Stimulated activated naive CD8-positive, alpha-beta T cell treated with anti-CD3 and anti-CD28 coated beads, Interleukin-15, amount 100 ng/mL, for 72 hours (primary cell): ENCODE measurements around the gene KDM2B.
"Not testable (repeated sequence)": the region's sequence is repeated elsewhere in the genome, so short reads cannot be mapped to it uniquely, and the experiment has no call there.

Experiments used
- ATAC-seq: fragments of 150-1000 bp; cut with Tn5 transposase; 2 replicates; pipeline ENCODE4 v1.10.0; 2021; ENCODE audit warnings: mild to moderate bottlenecking, moderate library complexity
- DNase-seq, 2 donors: peaks; one replicate each; pipeline ENCODE4 v3.0.0; 2021 to 2022
- H3K27ac Mint-ChIP-seq, 2 donors: one replicate each; pipeline ENCODE4 v1.8.0; 2022; ENCODE audit warnings: mild to moderate bottlenecking in 2 of 2, mixed read lengths in 2 of 2, moderate library complexity in 2 of 2
- H3K27me3 Mint-ChIP-seq: one replicate; pipeline ENCODE4 v1.8.0; 2022; ENCODE audit warnings: mixed read lengths
- H3K4me1 Mint-ChIP-seq: one replicate; pipeline ENCODE4 v1.8.0; 2022; ENCODE audit warnings: mild to moderate bottlenecking, mixed read lengths
- H3K4me3 Mint-ChIP-seq, 2 donors: one replicate each; pipeline ENCODE4 v1.8.0; 2022; ENCODE audit warnings: mild to moderate bottlenecking in 2 of 2, mixed read lengths in 2 of 2, moderate library complexity in 1 of 2
- H3K9me3 Mint-ChIP-seq, 2 donors: one replicate each; pipeline ENCODE4 v1.8.0; 2022; ENCODE audit warnings: mixed read lengths in 2 of 2

Gene KDM2B

DNA sequence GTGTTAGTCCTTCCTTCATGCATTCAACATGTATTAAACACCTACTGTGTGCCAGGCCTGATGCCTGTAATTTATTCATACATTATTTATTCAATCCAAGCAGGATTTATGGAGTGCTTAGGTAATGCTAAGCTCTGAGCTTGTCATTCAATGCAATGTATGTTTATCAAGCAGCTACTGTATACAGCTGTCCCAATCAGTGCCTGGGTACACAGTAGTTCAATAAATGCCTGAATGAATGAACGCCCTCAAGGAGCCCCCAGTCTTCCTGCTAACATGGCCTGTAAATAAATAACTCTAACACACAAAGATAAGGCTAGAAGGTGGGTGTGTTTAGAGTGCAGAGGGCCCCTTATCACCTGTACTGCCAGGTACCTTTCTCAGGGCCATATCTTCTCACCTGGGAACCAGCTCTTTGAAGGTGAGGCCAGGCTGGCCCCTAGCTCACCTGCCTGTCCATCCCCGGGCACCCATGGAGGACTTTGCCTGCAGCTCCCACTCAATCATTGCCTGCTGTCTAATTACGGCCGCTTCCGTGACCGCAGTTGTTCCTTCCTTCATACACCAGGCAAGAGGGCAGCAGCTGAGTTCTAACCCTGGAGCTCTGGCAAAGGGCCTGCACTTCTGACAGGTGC is 20.0 kb upstream of the KDM2B start:
- no peak for DNase-seq
- H3K27me3 Mint-ChIP-seq: no peaks in the 10 kb centered on the region
- H3K4me3 Mint-ChIP-seq: no peak overlapping the region
- ATAC-seq: no peak
- no peaks in the 10 kb centered on the region for H3K9me3 Mint-ChIP-seq
- no peaks in the 10 kb centered on the region for H3K4me1 Mint-ChIP-seq
- H3K27ac Mint-ChIP-seq: peak overlapping the region in 1 of 2 donors; percentile 22

DNA sequence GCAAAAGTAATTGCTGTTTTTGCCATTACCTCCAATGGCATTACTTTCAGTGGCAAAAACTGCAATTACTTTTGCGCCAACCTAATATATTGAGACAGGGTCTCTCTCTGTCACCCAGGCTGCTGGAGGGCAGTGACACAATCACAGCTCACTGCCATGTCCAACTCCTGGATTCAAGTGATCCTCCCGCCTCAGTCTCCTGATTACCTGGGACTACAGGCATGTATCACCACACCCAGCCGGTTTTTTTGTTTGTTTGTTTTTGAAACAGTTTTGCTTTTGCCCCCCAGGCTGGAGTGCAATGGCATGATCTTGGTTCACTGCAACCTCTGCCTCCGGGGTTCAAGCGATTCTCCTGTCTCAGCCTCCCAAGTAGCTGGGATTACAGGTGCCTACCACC is 15.7 kb upstream of the KDM2B start:
- Mint-ChIP-seq H3K27me3 (no peaks in the 10 kb centered on the region), H3K9me3 (no peaks in the 10 kb centered on the region), H3K4me1 (peaks cover 17% of the 10 kb centered on the region), H3K4me3 (no peak overlapping the region), H3K27ac (no peak overlapping the region)
- no peak for ATAC-seq
- no peak for DNase-seq

DNA sequence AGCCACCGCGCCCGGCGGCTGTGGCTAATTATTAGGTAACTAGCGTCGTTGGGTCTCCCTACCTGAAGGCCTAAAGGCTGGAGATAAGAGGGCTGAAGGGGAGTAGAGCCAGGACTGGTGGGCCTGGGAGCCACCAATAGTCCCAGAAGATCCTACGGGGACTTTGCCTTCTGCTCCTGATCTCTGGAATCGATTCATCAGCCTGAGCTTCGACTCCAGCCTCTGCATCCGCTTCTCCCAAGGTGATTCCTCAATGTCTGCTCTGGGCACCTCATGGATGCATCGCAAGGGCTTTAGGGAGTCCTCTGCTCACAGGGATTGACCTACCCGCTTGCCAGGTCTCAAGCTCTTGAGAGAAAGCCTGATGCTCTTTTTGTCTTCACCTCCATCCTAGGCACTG is 14.7 kb upstream of the KDM2B start:
- ATAC-seq (no peak), DNase-seq (no peak)
- Mint-ChIP-seq H3K9me3 (no peaks in the 10 kb centered on the region), H3K4me1 (peaks cover 27% of the 10 kb centered on the region), H3K27ac (no peak overlapping the region), H3K27me3 (no peaks in the 10 kb centered on the region), H3K4me3 (no peak overlapping the region)

DNA sequence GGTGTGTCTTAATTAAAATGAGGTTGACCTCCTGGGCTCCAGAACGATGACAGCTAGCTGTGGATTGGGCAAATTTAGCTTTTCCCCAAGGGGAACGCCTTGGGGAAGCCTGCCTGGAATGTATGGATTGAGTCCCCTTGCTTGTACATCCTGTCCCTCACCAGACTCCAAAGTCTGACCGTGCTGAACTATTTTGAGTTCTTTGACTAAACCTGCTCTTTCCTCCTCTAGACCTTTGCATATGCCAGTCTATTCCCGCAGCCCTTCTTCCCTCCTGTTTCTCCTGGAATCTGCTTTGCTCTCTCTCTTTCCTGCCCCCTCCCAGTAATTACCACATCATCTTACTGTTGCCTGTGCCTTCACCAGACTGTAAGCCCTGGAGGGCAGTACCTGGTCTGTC is 11.5 kb upstream of the KDM2B start:
- Mint-ChIP-seq H3K4me3 (peak overlapping the region in 1 of 2 donors; percentile 13), H3K9me3 (no peaks in the 10 kb centered on the region), H3K27ac (peak overlapping the region in 1 of 2 donors; percentile 7), H3K4me1 (peaks cover 36% of the 10 kb centered on the region), H3K27me3 (no peaks in the 10 kb centered on the region)
- no peak for DNase-seq
- no peak for ATAC-seq

DNA sequence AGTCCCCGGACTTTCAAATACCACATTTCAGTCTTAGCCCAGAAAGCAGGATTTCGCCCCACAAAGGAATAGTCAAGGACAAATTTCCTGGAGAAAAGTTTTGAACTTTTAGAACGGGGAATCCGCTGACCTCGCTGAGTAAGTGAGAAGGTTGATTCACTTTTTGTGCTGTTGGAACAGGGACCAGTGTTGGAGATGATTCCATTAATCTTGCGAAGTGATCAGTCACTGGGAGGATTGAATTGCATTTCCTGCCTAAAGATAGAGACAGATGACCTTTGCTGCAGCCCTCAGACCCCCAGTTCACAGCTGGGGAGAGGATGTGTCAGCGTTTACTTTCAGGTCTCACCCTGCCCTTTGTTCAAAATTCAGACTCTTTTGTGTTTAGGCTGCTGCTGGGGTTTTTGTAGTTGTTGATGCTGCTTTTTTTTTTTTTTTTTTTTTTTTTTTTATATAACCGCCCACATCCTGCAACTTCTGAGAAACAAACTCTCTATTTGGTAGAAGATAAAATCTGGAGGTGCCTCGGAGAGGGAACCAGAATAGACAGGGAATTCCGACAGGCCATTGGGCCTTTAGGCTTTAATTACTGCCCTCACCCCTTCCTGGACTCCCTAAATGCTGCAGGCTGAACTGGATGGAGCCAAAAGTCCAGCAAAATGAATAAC is 9.8 kb upstream of the KDM2B start:
- H3K27ac Mint-ChIP-seq: peak overlapping the region; percentile 96 to 98
- DNase-seq (peak; percentile 76 to 83), ATAC-seq (peak; percentile 95)
- H3K4me3 Mint-ChIP-seq: peak overlapping the region; percentile 79 to 83
- no peaks in the 10 kb centered on the region for H3K27me3 Mint-ChIP-seq
- peaks cover 41% of the 10 kb centered on the region for H3K4me1 Mint-ChIP-seq
- H3K9me3 Mint-ChIP-seq: no peaks in the 10 kb centered on the region

DNA sequence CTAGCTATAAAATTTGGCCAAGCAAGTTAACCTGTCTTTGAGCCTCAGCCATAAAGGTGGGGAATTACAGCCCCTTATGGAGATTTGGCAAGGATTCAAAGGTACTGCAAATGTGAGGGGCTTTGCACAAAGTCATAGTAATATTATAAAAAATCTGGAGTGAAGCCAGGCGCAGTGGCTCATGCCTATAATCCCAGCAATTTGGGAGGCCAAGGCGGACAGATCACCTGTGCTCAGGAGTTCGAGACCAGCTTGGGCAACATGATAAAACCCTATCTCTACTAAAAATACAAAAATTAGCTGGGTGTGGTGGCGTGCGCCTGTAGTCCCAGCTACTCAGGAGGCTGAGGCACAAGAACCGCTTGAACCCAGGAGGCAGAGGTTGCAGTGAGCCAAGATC is 4.1 kb upstream of the KDM2B start:
- H3K4me3 Mint-ChIP-seq, H3K27ac Mint-ChIP-seq, H3K27me3 Mint-ChIP-seq, H3K9me3 Mint-ChIP-seq, ATAC-seq, DNase-seq: not testable (repeated sequence)
- H3K4me1 Mint-ChIP-seq: peaks cover 40% of the 10 kb centered on the region

DNA sequence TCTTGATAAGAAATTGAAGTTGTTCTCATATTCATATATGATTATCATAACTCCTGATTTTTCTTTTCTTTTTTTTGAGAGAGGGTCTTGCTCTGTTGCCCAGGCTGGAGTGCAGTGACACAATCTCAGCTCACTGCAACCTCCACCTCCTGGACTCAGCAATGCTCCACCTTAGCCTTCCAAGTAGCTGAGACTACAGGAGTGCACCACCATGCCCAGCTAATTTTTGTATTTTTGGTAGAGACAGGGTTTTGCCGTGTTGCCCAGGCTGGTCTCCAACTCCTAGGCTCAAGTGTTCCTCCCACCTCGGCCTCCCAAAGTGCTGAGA is 2.5 kb upstream of the KDM2B start:
- H3K4me1 Mint-ChIP-seq: peaks cover 39% of the 10 kb centered on the region
- not testable (repeated sequence) for H3K27ac Mint-ChIP-seq, H3K9me3 Mint-ChIP-seq, DNase-seq, H3K4me3 Mint-ChIP-seq, ATAC-seq, H3K27me3 Mint-ChIP-seq

DNA sequence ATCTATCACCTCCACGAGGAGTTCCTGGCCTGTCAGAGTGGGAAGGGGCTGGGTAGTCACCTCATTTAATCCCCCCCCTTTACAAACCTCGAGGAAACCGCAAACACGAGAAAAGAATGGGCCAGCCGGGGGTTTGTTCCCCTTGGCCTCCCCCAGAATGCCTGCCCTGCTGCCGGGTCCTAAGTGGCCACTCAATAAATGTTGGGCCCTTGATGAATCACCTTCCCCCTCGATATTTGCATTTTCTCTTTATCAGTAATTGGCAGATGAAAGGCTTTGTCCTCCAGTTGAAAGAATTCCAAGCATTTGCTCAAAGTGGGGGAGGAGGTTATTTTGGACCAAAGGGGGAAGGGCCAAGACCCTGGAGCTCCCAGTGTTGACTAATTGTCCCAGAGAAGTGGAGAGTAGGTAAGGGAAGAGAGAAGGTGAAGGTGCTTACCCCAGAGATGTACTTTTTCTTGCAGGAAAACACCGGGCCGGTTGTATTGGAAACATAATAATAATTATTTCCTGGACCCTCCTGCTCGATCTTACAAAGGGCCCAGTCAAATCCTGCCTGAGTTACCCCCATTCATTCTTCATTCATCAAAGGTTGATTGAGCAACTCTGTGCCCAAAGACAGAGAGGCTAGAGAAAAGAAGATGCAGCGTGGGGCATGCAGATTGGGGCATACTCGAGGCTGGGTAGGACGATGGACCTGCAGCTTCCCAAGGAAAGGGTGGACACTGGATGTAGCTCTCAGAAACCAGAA is 1.9 kb upstream of the KDM2B start:
- ATAC-seq: no peak
- peaks cover 39% of the 10 kb centered on the region for H3K4me1 Mint-ChIP-seq
- DNase-seq: no peak
- H3K4me3 Mint-ChIP-seq: peak overlapping the region; percentile 2 to 35
- H3K27me3 Mint-ChIP-seq: no peaks in the 10 kb centered on the region
- H3K27ac Mint-ChIP-seq: no peak overlapping the region
- H3K9me3 Mint-ChIP-seq: no peaks in the 10 kb centered on the region

DNA sequence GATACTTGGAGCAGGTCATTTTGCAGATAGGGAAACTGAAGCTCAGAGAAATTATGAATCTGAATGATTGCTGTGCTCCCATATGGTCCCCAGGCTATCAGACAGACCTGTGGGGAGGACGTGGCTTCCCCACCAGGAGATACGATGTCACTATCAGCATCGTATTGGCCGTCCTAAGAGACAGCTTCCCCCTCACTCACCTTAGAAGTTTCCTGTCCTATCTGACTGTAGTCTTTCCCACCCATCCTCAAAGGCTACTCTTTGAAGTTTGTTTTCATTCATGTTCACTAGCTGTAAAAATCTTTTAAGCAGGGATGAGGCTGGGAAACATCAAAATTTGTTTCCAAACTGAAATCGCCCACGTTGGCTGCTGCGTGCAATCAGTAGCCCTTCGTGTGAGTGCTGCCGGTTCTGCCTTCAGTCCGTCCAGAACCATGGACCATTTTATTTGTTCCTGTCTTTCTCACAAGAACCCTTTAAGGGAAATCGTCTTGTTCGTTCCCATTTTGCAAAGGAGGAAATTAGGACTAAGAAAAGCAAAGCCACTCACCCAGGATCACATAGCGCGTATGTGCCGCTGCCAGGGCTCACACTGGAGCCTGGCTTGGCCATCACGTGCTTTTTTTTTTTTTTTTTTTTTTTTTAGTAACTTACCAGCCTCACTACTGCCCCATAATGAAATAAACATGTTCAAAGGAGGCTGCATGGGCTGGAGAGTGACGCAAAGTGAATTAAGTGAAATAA is 1.0 kb upstream of the KDM2B start:
- Mint-ChIP-seq H3K4me1 (peaks cover 41% of the 10 kb centered on the region), H3K9me3 (no peaks in the 10 kb centered on the region), H3K4me3 (peak overlapping the region; percentile 95), H3K27me3 (no peaks in the 10 kb centered on the region), H3K27ac (peak overlapping the region in 1 of 2 donors; percentile 88)
- ATAC-seq: no peak
- DNase-seq: no peak

DNA sequence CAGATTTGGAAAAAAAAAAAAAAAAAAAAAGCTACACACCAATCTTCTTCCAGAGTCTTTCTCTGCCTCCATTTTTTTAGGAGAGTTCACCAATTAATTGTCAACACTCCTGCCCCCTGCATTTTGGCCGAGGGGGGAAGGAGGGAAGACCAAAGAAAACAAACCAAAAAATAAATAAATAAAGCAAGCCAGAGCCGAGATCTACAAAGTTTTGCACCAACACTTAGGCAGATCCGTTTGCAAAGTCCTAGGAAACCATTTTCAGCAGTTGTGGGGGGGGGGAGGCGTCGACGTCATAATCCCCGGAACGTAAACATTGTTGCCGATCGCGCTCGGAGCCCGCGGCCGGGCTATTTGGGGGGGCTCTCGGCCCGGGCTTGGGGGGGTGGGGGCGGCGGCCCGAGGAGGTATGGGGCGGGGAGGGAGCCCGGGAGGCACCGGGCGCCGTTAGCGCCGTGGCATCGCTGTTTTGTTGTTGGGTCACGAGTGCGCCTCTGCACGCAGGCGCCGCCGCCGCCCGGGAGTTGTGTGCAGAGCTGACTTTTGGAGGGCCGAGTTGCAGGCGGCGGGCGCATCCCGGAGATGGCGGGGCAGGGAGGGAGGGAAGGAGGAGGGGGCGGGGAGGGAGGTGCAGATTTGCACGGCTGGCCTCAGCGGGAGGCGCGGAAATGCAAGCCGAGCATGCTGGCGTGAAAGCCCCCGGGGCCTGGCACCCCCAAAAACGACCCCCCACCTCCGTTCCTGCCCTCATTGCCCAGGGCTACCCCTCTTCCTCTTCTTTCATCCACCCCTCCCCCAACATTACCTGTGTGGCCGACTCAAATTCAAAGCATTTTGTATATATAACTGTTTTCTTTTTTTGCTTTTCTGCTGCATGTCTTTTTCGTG is 598 bp downstream of the KDM2B start:
- Mint-ChIP-seq H3K27ac (peak overlapping the region; percentile 99), H3K4me1 (peaks cover 41% of the 10 kb centered on the region), H3K27me3 (no peaks in the 10 kb centered on the region), H3K9me3 (no peaks in the 10 kb centered on the region), H3K4me3 (peak overlapping the region; percentile 95)
- peak; percentile 74 for ATAC-seq
- peak; percentile 65 to 66 for DNase-seq

DNA sequence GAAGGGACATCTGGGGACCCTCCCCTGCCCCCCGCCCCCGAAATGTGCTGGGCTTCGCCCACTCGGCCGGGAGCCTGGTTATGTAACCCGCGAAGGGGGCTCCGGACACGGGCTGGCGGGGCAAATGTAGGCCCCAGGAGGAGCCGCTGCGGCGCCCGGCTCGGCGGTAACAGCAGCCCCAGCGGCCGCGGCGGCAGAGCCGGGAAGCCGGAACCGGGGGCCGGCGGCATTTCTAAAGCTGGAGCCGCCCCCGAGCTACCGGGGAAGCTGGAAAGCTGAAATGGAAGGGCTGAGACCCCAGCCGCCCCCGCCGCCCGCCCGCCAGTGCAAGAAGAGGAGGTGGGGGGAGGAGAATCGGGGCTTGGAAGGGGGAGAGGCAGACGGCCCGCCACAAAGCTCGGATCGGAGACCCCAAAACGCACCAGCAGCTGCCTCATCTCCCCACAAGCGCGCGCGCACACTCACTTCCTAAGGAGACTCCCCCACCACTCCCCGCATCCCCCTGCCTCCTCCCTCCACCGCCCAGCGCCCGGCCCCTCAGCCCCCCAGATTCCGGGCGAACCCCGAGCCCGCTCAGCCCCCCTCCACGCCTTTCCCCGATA is 1.5 kb downstream of the KDM2B start:
- Mint-ChIP-seq H3K4me1 (peaks cover 41% of the 10 kb centered on the region), H3K9me3 (no peaks in the 10 kb centered on the region), H3K4me3 (peak overlapping the region; percentile 95), H3K27me3 (no peaks in the 10 kb centered on the region), H3K27ac (peak overlapping the region; percentile 99)
- peak; percentile 28 to 38 for DNase-seq
- peak; percentile 39 for ATAC-seq

DNA sequence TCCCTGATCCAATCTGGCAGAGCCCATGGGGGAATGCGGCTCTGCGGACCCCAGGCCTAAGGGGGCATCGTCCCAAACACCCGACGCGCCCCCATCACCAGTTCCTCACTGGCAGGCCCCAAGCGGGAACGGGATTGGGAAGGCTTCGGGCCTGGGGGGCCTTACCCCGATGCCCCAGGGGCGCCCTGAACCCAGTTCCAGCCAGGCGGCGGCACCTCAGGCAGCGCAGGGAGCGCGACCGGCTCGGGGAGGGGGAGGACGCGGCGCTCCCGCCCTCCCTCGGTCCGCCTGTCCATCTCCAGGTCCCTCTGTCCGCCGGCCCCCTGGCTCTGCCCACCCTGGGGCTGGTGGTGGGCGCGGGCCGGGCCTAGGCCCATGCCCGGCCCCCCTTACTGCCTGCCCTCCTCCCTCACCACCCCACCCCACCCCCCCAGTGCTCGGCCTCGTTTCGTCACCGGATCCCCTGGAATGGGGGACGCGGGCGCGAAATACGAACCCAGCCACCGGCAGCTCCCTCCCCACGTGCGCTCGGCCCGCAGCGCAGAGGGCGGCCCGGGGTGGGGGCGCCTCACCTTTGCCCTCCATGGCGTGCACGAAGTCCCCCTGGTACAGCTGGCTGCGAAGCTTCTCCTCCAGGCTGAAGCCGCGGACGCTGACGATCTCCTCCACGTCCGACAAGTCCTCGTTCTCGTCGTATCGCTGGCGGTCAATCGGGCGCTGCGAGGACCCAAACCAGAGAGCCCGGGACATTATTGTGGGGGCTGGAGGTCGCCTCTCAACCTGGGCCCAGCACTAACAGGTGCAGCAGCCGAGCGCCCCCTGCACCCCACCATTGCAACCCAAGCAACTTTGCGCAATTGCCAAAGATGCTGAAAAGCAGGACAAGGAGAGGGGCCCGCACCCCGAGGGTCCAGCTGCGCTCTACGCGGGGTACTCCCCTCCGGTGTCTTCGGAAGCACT is 2.3 kb downstream of the KDM2B start:
- Mint-ChIP-seq H3K4me3 (peak overlapping the region; percentile 95), H3K4me1 (peaks cover 41% of the 10 kb centered on the region)
- peak; percentile 33 to 38 for DNase-seq

DNA sequence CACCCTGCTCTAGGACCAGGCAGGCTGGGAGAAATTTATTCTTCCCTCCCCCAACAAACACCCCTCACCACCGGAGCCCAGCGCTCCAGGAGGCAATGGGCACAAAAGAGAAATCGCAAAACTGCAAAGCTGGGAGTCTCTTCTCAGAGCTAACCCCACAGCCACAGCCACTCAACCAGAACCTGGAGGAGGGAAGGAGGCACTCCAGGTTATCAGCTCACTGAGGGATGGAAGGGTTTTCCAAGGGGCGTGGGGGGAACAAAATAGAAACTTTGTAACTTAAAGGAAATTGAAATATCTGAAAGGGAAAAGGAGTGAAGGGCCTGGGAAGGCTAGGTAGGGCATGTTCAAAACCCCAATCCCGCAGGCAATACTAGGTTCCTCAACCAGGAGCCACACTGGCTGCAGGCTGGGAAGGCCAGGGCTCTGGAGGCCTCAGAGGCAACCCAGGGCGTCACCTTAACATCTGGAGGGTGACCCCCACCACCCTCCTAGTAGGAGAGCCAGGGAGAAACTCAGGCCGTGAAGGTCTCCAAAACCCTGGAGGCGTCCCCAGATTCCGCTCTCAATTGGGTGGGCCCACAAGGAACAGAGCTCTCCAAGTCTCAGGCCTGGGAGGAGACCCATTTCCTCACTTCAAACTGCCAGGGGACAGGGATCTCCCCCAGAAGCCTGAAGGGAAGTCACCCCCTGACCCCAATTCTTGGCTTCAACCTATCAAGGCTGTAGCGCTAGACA is 3.2 kb downstream of the KDM2B start:
- Mint-ChIP-seq H3K27me3 (no peaks in the 10 kb centered on the region), H3K27ac (peak overlapping the region in 1 of 2 donors; percentile 86), H3K4me3 (peak overlapping the region; percentile 26 to 38), H3K9me3 (no peaks in the 10 kb centered on the region), H3K4me1 (peaks cover 34% of the 10 kb centered on the region)
- no peak for ATAC-seq
- DNase-seq: no peak

More for the DNA sequence above, 2.3 kb downstream of the KDM2B start:
- no peaks in the 10 kb centered on the region for H3K9me3 Mint-ChIP-seq
- peak overlapping the region; percentile 46 to 59 for H3K27ac Mint-ChIP-seq
- peak; percentile 46 for ATAC-seq
- no peaks in the 10 kb centered on the region for H3K27me3 Mint-ChIP-seq
